Osteocyte (in vitro differentiated cells): Measurements from ENCODE around the gene IL1RAP. TPM values are rescaled to one million over a fixed set of nuclear protein-coding genes. Genes with fewer than 3 reads are reported as not detected.

Experiments
- DNase-seq: peaks from one replicate; pipeline ENCODE4 v3.0.0; 2021; ENCODE audit warnings: mixed read lengths; ENCODE audit not compliant: unreplicated experiment; ENCODE audit errors: extremely low spot score
- H3K27ac Mint-ChIP-seq: one replicate; pipeline ENCODE4 v1.8.0; 2021; ENCODE audit warnings: mild to moderate bottlenecking, mixed read lengths; ENCODE audit not compliant: unreplicated experiment
- H3K27me3 Mint-ChIP-seq: one replicate; pipeline ENCODE4 v1.8.0; 2021; ENCODE audit warnings: mixed read lengths; ENCODE audit not compliant: unreplicated experiment
- H3K36me3 Mint-ChIP-seq: one replicate; pipeline ENCODE4 v1.8.0; 2021; ENCODE audit warnings: mixed read lengths; ENCODE audit not compliant: unreplicated experiment
- H3K4me1 Mint-ChIP-seq: one replicate; pipeline ENCODE4 v1.8.0; 2021; ENCODE audit warnings: mixed read lengths; ENCODE audit not compliant: unreplicated experiment
- H3K4me3 Mint-ChIP-seq: one replicate; pipeline ENCODE4 v1.8.0; 2021; ENCODE audit warnings: mild to moderate bottlenecking, moderate library complexity, mixed read lengths; ENCODE audit not compliant: unreplicated experiment
- H3K9me3 Mint-ChIP-seq: one replicate; pipeline ENCODE4 v1.8.0; 2021; ENCODE audit warnings: mixed read lengths; ENCODE audit not compliant: unreplicated experiment
- CTCF ChIP-seq: fragments of 200-600 bp; sonication (generic); IDR thresholded peaks from 2 replicates; pipeline ENCODE4 v1.5.0; 2021; ENCODE audit warnings: antibody characterized with exemption, mild to moderate bottlenecking, moderate library complexity
- total RNA-seq: library from RNA; stranded (reverse); gene quantifications from 2 replicates; pipeline ENCODE4 v1.2.1, GENCODE V29; 2021

Gene IL1RAP
- total RNA-seq, 1 donor from 2014 or later = 29.3 TPM

GRCh38 chr3:190620886-190621608 is 107.2 kb downstream of the IL1RAP start:
- H3K27ac Mint-ChIP-seq = no peak overlapping the region
- DNase-seq = no peak
- H3K27me3 Mint-ChIP-seq = no peaks in the 10 kb centered on the region
- no peaks in the 10 kb centered on the region for H3K9me3 Mint-ChIP-seq
- peaks cover 16% of the 10 kb centered on the region for H3K36me3 Mint-ChIP-seq
- H3K4me1 Mint-ChIP-seq = peaks cover 2% of the 10 kb centered on the region
- TF ChIP-seq CTCF = no peak
- no peak overlapping the region for H3K4me3 Mint-ChIP-seq

- Mint-ChIP-seq H3K4me1 (peaks cover 2% of the 10 kb centered on the region), H3K27ac (no peak overlapping the region), H3K4me3 (no peak overlapping the region), H3K36me3 (peaks cover 16% of the 10 kb centered on the region), H3K27me3 (no peaks in the 10 kb centered on the region), H3K9me3 (no peaks in the 10 kb centered on the region)
- TF ChIP-seq CTCF = no peak
- DNase-seq = no peak
These were observed 108.0 kb downstream of the IL1RAP start for GRCh38 chr3:190621927-190622326.

GRCh38 chr3:190624282-190624681 is 110.4 kb downstream of the IL1RAP start:
- H3K4me3 Mint-ChIP-seq = no peak overlapping the region
- peaks cover 24% of the 10 kb centered on the region for H3K36me3 Mint-ChIP-seq
- TF ChIP-seq CTCF = no peak
- H3K9me3 Mint-ChIP-seq = no peaks in the 10 kb centered on the region
- no peaks in the 10 kb centered on the region for H3K4me1 Mint-ChIP-seq
- no peak for DNase-seq
- H3K27me3 Mint-ChIP-seq = no peaks in the 10 kb centered on the region
- no peak overlapping the region for H3K27ac Mint-ChIP-seq

- Mint-ChIP-seq H3K4me3 (no peak overlapping the region), H3K36me3 (peaks cover 22% of the 10 kb centered on the region), H3K4me1 (no peaks in the 10 kb centered on the region), H3K9me3 (no peaks in the 10 kb centered on the region), H3K27ac (no peak overlapping the region), H3K27me3 (no peaks in the 10 kb centered on the region)
- no peak for TF ChIP-seq CTCF
- DNase-seq = no peak
These were observed 113.2 kb downstream of the IL1RAP start for GRCh38 chr3:190626951-190627620.

GRCh38 chr3:190629088-190629487 is 115.2 kb downstream of the IL1RAP start:
- Mint-ChIP-seq H3K9me3 (no peaks in the 10 kb centered on the region), H3K36me3 (peaks cover 16% of the 10 kb centered on the region), H3K27ac (no peak overlapping the region), H3K4me3 (no peak overlapping the region), H3K4me1 (no peaks in the 10 kb centered on the region), H3K27me3 (no peaks in the 10 kb centered on the region)
- no peak for TF ChIP-seq CTCF
- no peak for DNase-seq
